ENCODE data around the gene PPDPF.

- TF ChIP-seq CTCF (conservative IDR thresholded peaks at IDR 0.05; ENCODE audit: low read depth, low read length): no peak
- no peak for TF ChIP-seq EZH2 (IDR thresholded peaks at IDR 0.05; ENCODE audit: low read length, unreplicated experiment)
These were observed 1.5 kb upstream of the PPDPF start for GRCh38 chr20:63518946-63519667.
